Stimulated activated CD8-positive, alpha-beta memory T cell treated with anti-CD3 and anti-CD28 coated beads, Interleukin-12 subunit alpha, Interleukin-12 subunit beta, amount 100 ng/mL, for 24 hours (primary cell): ENCODE results near the gene NOL9.
"Not testable (repeated sequence)": the region's sequence is repeated elsewhere in the genome, so short reads cannot be mapped to it uniquely, and the experiment has no call there.

Source experiments
- DNase-seq: peaks from one replicate; pipeline ENCODE4 v3.0.0-alpha.2; 2020; ENCODE audit errors: extremely low read depth

The NOL9 gene

GRCh38 chr1:6572653-6573383, 18.5 kb upstream of the NOL9 start:
- DNase-seq: no peak

GRCh38 chr1:6570987-6571386, 16.7 kb upstream of the NOL9 start:
- DNase-seq: no peak

GRCh38 chr1:6570100-6570499, 15.8 kb upstream of the NOL9 start:
- no peak for DNase-seq

GRCh38 chr1:6569033-6569432, 14.7 kb upstream of the NOL9 start:
- DNase-seq: no peak

GRCh38 chr1:6560267-6560666, 6.0 kb upstream of the NOL9 start:
- no peak for DNase-seq

GRCh38 chr1:6559161-6559560, 4.8 kb upstream of the NOL9 start:
- DNase-seq: not testable (repeated sequence)

GRCh38 chr1:6557597-6557996, 3.3 kb upstream of the NOL9 start:
- no peak for DNase-seq

GRCh38 chr1:6554907-6555778, 830 bp upstream of the NOL9 start, which contains the start of gene TAS1R1:
Gene TAS1R1 (plus strand): TSS chr1:6555307. CDS start chr1:6555374, 67 bp downstream.
- no peak for DNase-seq

- DNase-seq: no peak
These were observed 7.0 kb downstream of the NOL9 start for GRCh38 chr1:6547301-6547700.

- no peak for DNase-seq
These were observed 8.0 kb downstream of the NOL9 start for GRCh38 chr1:6546326-6546725.

- DNase-seq: no peak
These were observed 8.8 kb downstream of the NOL9 start for GRCh38 chr1:6545276-6546112.

GRCh38 chr1:6544831-6545230, 9.5 kb downstream of the NOL9 start:
- no peak for DNase-seq

GRCh38 chr1:6538956-6539355, 15.4 kb downstream of the NOL9 start:
- no peak for DNase-seq

GRCh38 chr1:6536291-6536690, 18.0 kb downstream of the NOL9 start:
- DNase-seq: no peak

GRCh38 chr1:6535214-6535613, 19.1 kb downstream of the NOL9 start:
- DNase-seq: no peak

GRCh38 chr1:6534248-6534822, 20.0 kb downstream of the NOL9 start:
- no peak for DNase-seq

- DNase-seq: no peak
These were observed 22.3 kb downstream of the NOL9 start for GRCh38 chr1:6531996-6532395.

- no peak for DNase-seq
These were observed 23.7 kb downstream of the NOL9 start for GRCh38 chr1:6530504-6531160.

- no peak for DNase-seq
These were observed 25.8 kb downstream of the NOL9 start for GRCh38 chr1:6528492-6528891.

- DNase-seq: no peak
These were observed 28.0 kb downstream of the NOL9 start for GRCh38 chr1:6526316-6526715.

GRCh38 chr1:6523566-6523965, 30.7 kb downstream of the NOL9 start:
- DNase-seq: no peak
